SK-N-MC (cell line): ENCODE results near the gene GRM8.

Source experiments
- FOXP2 ChIP-seq: optimal IDR thresholded peaks from 2 replicates; pipeline ENCODE3; 2011; ENCODE audit warnings: mild to moderate bottlenecking, moderate library complexity; ENCODE audit not compliant: insufficient read depth; ENCODE audit errors: extremely low read length, control extremely low read depth
- POLR2AphosphoS5 ChIP-seq: IDR thresholded peaks from 2 replicates; pipeline ENCODE4 v1.6.1; 2012; ENCODE audit warnings: mild to moderate bottlenecking, low read depth, low read length, borderline replicate concordance

DNA sequence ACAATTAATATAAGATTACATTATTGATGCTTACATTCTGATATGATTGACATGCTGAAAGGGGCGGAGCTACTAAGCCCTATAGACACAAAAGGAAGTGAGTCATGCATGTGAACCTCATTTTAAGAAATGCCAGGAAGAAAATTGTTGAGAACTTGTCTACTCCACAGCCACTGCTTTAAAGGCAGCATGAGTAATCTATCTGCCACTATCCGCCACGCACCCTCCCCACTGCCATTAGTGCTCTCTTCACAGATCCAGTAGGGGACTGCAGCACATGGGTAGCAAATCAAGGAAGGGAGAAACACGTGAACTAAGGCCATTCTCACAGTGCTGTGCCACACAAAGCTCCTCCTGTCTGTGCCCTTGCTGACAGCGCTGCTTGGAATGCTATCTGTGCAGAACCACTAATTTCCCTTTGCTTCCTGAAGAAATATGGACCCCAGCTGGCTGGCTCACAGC, 524.8 kb downstream of the GRM8 start:
- TF ChIP-seq POLR2AphosphoS5 (no peak), FOXP2 (no peak)
